IMR-90 (cell line): ENCODE measurements around the gene GAPVD1. TPM values are rescaled to one million over a fixed set of nuclear protein-coding genes. Genes with fewer than 3 reads are reported as not detected.

ENCODE experiments used
- ATAC-seq: fragments of 200-7000 bp; cut with Tn5 transposase; 2 replicates; pipeline ENCODE4 v1.9.1; 2020; ENCODE audit warnings: low read depth, mild to moderate bottlenecking, moderate library complexity
- BruUV-seq: library from RNA; stranded (reverse); fragments of 400-500 nt; replicated peaks from 2 replicates; lab custom pipeline; 2021; lab: Mats Ljungman, UMichigan
- CTCF ChIA-PET: fragments of 300-600 bp; formaldehyde crosslinking; extraction: SDS; loops from one replicate; lab custom pipeline; 2021; ENCODE audit warnings: antibody characterized with exemption; lab: Yijun Ruan, JAX
- POLR2A ChIA-PET: fragments of 300-600 bp; sonication (Branson Sonifier 250); formaldehyde crosslinking; loops from one replicate; lab custom pipeline; 2022; ENCODE audit warnings: antibody characterized with exemption; ENCODE audit not compliant: unreplicated experiment; lab: Charles Lee
- DNase-seq: peaks from one replicate; pipeline ENCODE4 v3.0.0; 2013
- H2AFZ ChIP-seq: replicated peaks from 2 replicates; pipeline ENCODE3; 2013; ENCODE audit warnings: low read length, mild to moderate bottlenecking; ENCODE audit not compliant: poor library complexity
- H2AK5ac ChIP-seq: 2 replicates; pipeline ENCODE4 v1.6.1; 2013; ENCODE audit warnings: low read depth, low read length, inconsistent platforms
- H2AK9ac ChIP-seq: replicated peaks from 2 replicates; pipeline ENCODE3; 2013; ENCODE audit warnings: mild to moderate bottlenecking, low read depth, low read length, moderate library complexity; ENCODE audit not compliant: poor library complexity
- H2BK120ac ChIP-seq: 2 replicates; pipeline ENCODE4 v1.6.1; 2013; ENCODE audit warnings: low read depth, low read length, inconsistent platforms
- H2BK15ac ChIP-seq: 3 replicates; pipeline ENCODE4 v1.6.1; 2013; ENCODE audit warnings: low read depth, low read length, inconsistent platforms
- H2BK20ac ChIP-seq: 2 replicates; pipeline ENCODE4 v1.6.1; 2013; ENCODE audit warnings: low read depth, mild to moderate bottlenecking, inconsistent platforms, low read length, moderate library complexity
- H2BK5ac ChIP-seq: 2 replicates; pipeline ENCODE4 v1.6.1; 2013; ENCODE audit warnings: mild to moderate bottlenecking, low read depth, low read length, inconsistent platforms; ENCODE audit not compliant: poor library complexity, severe bottlenecking
- H3K14ac ChIP-seq: replicated peaks from 2 replicates; pipeline ENCODE4 v1.6.1; 2013; ENCODE audit warnings: low read depth, low read length, inconsistent platforms
- H3K18ac ChIP-seq: 2 replicates; pipeline ENCODE4 v1.6.1; 2013; ENCODE audit warnings: low read depth, low read length, control low read depth
- H3K23ac ChIP-seq: 2 replicates; pipeline ENCODE4 v1.6.1; 2013; ENCODE audit warnings: low read depth, low read length, inconsistent platforms
- H3K27ac ChIP-seq: 2 replicates; pipeline ENCODE4 v1.5.1; 2013; ENCODE audit warnings: mild to moderate bottlenecking, control low read depth, low read length; ENCODE audit not compliant: insufficient read depth
- H3K27me3 ChIP-seq: 2 replicates; pipeline ENCODE4 v1.6.1; 2013; ENCODE audit warnings: low read length; ENCODE audit not compliant: control insufficient read depth, insufficient read depth
- H3K36me3 ChIP-seq: 2 replicates; pipeline ENCODE4 v1.6.1; 2013; ENCODE audit warnings: low read length, mixed read lengths; ENCODE audit not compliant: control insufficient read depth, insufficient read depth
- H3K4ac ChIP-seq: 2 replicates; pipeline ENCODE4 v1.6.1; 2013; ENCODE audit warnings: low read depth, low read length, inconsistent platforms
- H3K4me1 ChIP-seq: 2 replicates; pipeline ENCODE4 v1.6.1; 2013; ENCODE audit warnings: low read length, mixed read lengths; ENCODE audit not compliant: control insufficient read depth, insufficient read depth
- H3K4me2 ChIP-seq: 2 replicates; pipeline ENCODE4 v1.6.1; 2013; ENCODE audit warnings: low read depth, mild to moderate bottlenecking, control low read depth, low read length, moderate library complexity
- H3K4me3 ChIP-seq: 2 replicates; pipeline ENCODE4 v1.5.1; 2013; ENCODE audit warnings: low read depth, mild to moderate bottlenecking, control low read depth, low read length, moderate library complexity; ENCODE audit not compliant: insufficient read depth
- H3K56ac ChIP-seq: 2 replicates; pipeline ENCODE4 v1.6.1; 2013; ENCODE audit warnings: low read length, inconsistent platforms; ENCODE audit not compliant: insufficient read depth; ENCODE audit errors: extremely low read depth
- H3K79me1 ChIP-seq, 2 experiments: 2 replicates each; pipeline ENCODE4 v1.6.1; 2013; ENCODE audit warnings: low read length in 2 of 2, inconsistent platforms in 1 of 2, low read depth in 1 of 2
- H3K9ac ChIP-seq: 2 replicates; pipeline ENCODE4 v1.6.1; 2013; ENCODE audit warnings: low read depth, low read length, control low read depth
- H3K9me1 ChIP-seq: 2 replicates; pipeline ENCODE4 v1.6.1; 2013; ENCODE audit warnings: low read length, inconsistent platforms; ENCODE audit not compliant: insufficient read depth
- H3K9me3 ChIP-seq: 2 replicates; pipeline ENCODE4 v1.6.1; 2013; ENCODE audit warnings: low read length; ENCODE audit not compliant: control insufficient read depth, insufficient read depth
- H4K20me1 ChIP-seq: 2 replicates; pipeline ENCODE4 v1.6.1; 2013; ENCODE audit warnings: low read length, inconsistent platforms; ENCODE audit not compliant: insufficient read depth
- H4K5ac ChIP-seq: 2 replicates; pipeline ENCODE4 v1.6.1; 2013; ENCODE audit warnings: mild to moderate bottlenecking, low read depth, low read length, control low read depth
- H4K8ac ChIP-seq, 2 experiments: 2 replicates each; pipeline ENCODE4 v1.6.1; 2013; ENCODE audit warnings: low read depth in 2 of 2, low read length in 2 of 2, control low read depth in 1 of 2, inconsistent platforms in 1 of 2
- H4K91ac ChIP-seq: 2 replicates; pipeline ENCODE4 v1.6.1; 2013; ENCODE audit warnings: low read depth, low read length, inconsistent platforms; ENCODE audit not compliant: insufficient read depth
- BHLHE40 ChIP-seq: fragments of 150-350 bp; IDR thresholded peaks from 2 replicates; pipeline ENCODE4 v1.6.1; 2016; ENCODE audit warnings: mild to moderate bottlenecking, low read depth, low read length
- CEBPB ChIP-seq: IDR thresholded peaks from 2 replicates; pipeline ENCODE4 v1.6.1; 2012; ENCODE audit warnings: low read depth, low read length, improper control_type of control experiment
- CHD1 ChIP-seq: IDR thresholded peaks from 2 replicates; pipeline ENCODE4 v1.6.1; 2012; ENCODE audit warnings: low read depth, low read length, improper control_type of control experiment
- ELK1 ChIP-seq: fragments of 150-350 bp; IDR thresholded peaks from 2 replicates; pipeline ENCODE4 v1.6.1; 2016; ENCODE audit warnings: low read depth, mild to moderate bottlenecking, low read length, moderate library complexity, borderline replicate concordance
- FOS ChIP-seq: fragments of 150-350 bp; IDR thresholded peaks from 2 replicates; pipeline ENCODE4 v1.6.1; 2016; ENCODE audit warnings: low read depth, low read length
- MAFK ChIP-seq: IDR thresholded peaks from 2 replicates; pipeline ENCODE4 v1.6.1; 2012; ENCODE audit warnings: low read depth, low read length, improper control_type of control experiment
- MAZ ChIP-seq: IDR thresholded peaks from 2 replicates; pipeline ENCODE4 v1.6.1; 2012; ENCODE audit warnings: low read depth, mild to moderate bottlenecking, low read length, improper control_type of control experiment, moderate library complexity, borderline replicate concordance
- MXI1 ChIP-seq: IDR thresholded peaks from 2 replicates; pipeline ENCODE4 v1.6.1; 2012; ENCODE audit warnings: low read depth, mild to moderate bottlenecking, low read length, moderate library complexity, borderline replicate concordance
- NFE2L2 ChIP-seq: fragments of 150-350 bp; IDR thresholded peaks from 2 replicates; pipeline ENCODE4 v1.6.1; 2016; ENCODE audit warnings: low read depth, mild to moderate bottlenecking, low read length
- POLR2A ChIP-seq: IDR thresholded peaks from 2 replicates; pipeline ENCODE4 v1.6.1; 2012; ENCODE audit warnings: mild to moderate bottlenecking, low read depth, low read length
- RAD21 ChIP-seq: IDR thresholded peaks from 2 replicates; pipeline ENCODE4 v1.6.1; 2012; ENCODE audit warnings: low read length, improper control_type of control experiment
- RCOR1 ChIP-seq: IDR thresholded peaks from 2 replicates; pipeline ENCODE4 v1.6.1; 2012; ENCODE audit warnings: mild to moderate bottlenecking, low read length, improper control_type of control experiment; ENCODE audit not compliant: insufficient replicate concordance
- RFX5 ChIP-seq: IDR thresholded peaks from 2 replicates; pipeline ENCODE4 v1.8.0; 2012; ENCODE audit warnings: low read depth, mild to moderate bottlenecking, low read length, moderate library complexity
- SMC3 ChIP-seq: fragments of 150-350 bp; IDR thresholded peaks from 2 replicates; pipeline ENCODE4 v1.6.1; 2016; ENCODE audit warnings: low read depth, mild to moderate bottlenecking, antibody characterized with exemption, low read length, moderate library complexity
- WGBS, 2 experiments: methylation state at CpG; one replicate each; pipeline versions ENCODE4 v1.1.5 to v1.1.7; 2013; ENCODE audit warnings: missing lambda C conversion rate in 2 of 2; ENCODE audit not compliant: insufficient read length in 1 of 2; ENCODE audit errors: extremely low coverage in 2 of 2; 5-methylcytosine and 5-hydroxymethylcytosine counted together
- dilution Hi-C: fragments of 300-500 bp; cut with HindIII; formaldehyde crosslinking; loops from one replicate; pipeline ENCODE4 v1.14.3; 2018; ENCODE audit warnings: low sequenced_read_pairs; ENCODE audit not compliant: unreplicated experiment
- in situ Hi-C: fragments of 300-500 bp; cut with MboI; formaldehyde crosslinking; loops from 3 replicates; pipeline ENCODE4 v1.14.3; 2019; ENCODE audit warnings: low sequenced_read_pairs, inconsistent platforms, mixed read lengths
- intact Hi-C: fragments of 100-400 bp; cut with micrococcal nuclease; formaldehyde crosslinking; loops from 2 replicates; pipeline ENCODE4 v1.10.0; 2022
- polyA plus RNA-seq, 3 experiments: library from polyadenylated mRNA; depleted of rRNA; stranded (reverse); fragments of >200 nt; gene quantifications; 2 replicates each; pipeline ENCODE4 v1.2.3, GENCODE V29; 2012; ENCODE audit warnings: low replicate concordance in 1 of 3
- total RNA-seq: library from RNA; depleted of rRNA; stranded (reverse); fragments of >200 nt; gene quantifications from 2 replicates; pipeline ENCODE4 v1.2.3, GENCODE V29; 2012
- TF ChIP-seq, protein P1 (sequence below): fragments of 150-350 bp; IDR thresholded peaks from 2 replicates; pipeline ENCODE4 v1.6.1; 2017; ENCODE audit warnings: mild to moderate bottlenecking, antibody characterized with exemption, low read length, low read depth
- TF ChIP-seq, protein P2 (sequence below): conservative IDR thresholded peaks from 2 replicates; pipeline ENCODE4 v1.5.1; 2012; ENCODE audit warnings: mild to moderate bottlenecking, low read depth, low read length, improper control_type of control experiment

Gene GAPVD1
- total and polyA plus RNA-seq, 2 of the 4 experiments (the other 2 are of a cell fraction), result 13.8 to 50.9 TPM

DNA sequence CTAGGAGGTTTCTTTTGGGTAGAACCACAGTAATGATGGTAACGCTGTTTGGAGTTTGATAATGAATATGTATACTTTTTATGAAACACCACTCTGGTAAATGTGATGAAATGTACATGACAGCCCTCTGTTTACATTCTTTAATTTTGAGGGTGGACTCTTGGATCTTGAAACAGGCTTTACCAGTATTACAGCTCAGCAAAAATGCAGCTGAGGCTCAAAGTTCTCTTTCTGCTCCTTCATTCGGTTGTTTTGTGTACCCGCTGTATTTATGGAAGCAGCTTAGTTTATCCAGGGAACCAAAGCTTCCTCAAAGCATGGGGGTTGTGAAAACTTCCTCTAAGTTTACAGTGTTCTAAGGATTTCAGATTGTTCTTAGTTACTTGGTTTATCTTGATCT lies 11.1 kb downstream of the GAPVD1 start:
- Histone ChIP-seq H2BK20ac (no peak overlapping the region), H2AK5ac (no peak overlapping the region), H3K79me1 (peaks cover 14 to 65% of the 10 kb centered on the region in 2 experiments; a peak in 3 of 4 replicates), H3K9ac (no peak overlapping the region), H4K5ac (no peak overlapping the region), H2AK9ac (no peak overlapping the region), H3K4me2 (peak overlapping the region; percentile 73; the same call in 1 of the 2 replicates), H4K91ac (no peak overlapping the region), H2AFZ (no peak overlapping the region), H3K23ac (no peak overlapping the region; the same call in 1 of the 2 replicates), H3K9me3 (no peaks in the 10 kb centered on the region), H3K9me1 (peaks cover 4% of the 10 kb centered on the region), H3K14ac (no peak overlapping the region), H3K56ac (no peak overlapping the region), H2BK5ac (peak overlapping the region; percentile 44), H3K4me3 (no peak overlapping the region), H4K20me1 (peaks cover 46% of the 10 kb centered on the region), H3K27ac (0 out of 2 replicates have a peak overlapping the region, but pooled peaks have one; percentile 6), H3K18ac (peak overlapping the region; percentile 24; the same call in 1 of the 2 replicates), H3K4me1 (peaks cover 7% of the 10 kb centered on the region), H3K27me3 (no peaks in the 10 kb centered on the region), H3K36me3 (no peaks in the 10 kb centered on the region), H2BK120ac (no peak overlapping the region), H2BK15ac (no peak overlapping the region), H3K4ac (no peak overlapping the region), H4K8ac (no peak overlapping the region; a peak in 1 of 4 replicates)
- no CpG with 5 or more reads among the region's 3 CpGs for WGBS, 2 experiments
- BruUV-seq, result no TSS peak
- peak; percentile 82 for ATAC-seq
- TF ChIP-seq MXI1 (no peak), CHD1 (no peak), SMC3 (no peak), ELK1 (no peak), CEBPB (peak; percentile 23; the same call in 1 of the 2 replicates), BHLHE40 (no peak), POLR2A (no peak), FOS (no peak), MAZ (no peak), NFE2L2 (no peak), RAD21 (no peak), RFX5 (no peak), MAFK (peak; percentile 38; the same call in 1 of the 2 replicates), RCOR1 (no peak)
- TF ChIP-seq, protein P1, sequence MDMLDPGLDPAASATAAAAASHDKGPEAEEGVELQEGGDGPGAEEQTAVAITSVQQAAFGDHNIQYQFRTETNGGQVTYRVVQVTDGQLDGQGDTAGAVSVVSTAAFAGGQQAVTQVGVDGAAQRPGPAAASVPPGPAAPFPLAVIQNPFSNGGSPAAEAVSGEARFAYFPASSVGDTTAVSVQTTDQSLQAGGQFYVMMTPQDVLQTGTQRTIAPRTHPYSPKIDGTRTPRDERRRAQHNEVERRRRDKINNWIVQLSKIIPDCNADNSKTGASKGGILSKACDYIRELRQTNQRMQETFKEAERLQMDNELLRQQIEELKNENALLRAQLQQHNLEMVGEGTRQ, result no peak
- TF ChIP-seq, protein P2, sequence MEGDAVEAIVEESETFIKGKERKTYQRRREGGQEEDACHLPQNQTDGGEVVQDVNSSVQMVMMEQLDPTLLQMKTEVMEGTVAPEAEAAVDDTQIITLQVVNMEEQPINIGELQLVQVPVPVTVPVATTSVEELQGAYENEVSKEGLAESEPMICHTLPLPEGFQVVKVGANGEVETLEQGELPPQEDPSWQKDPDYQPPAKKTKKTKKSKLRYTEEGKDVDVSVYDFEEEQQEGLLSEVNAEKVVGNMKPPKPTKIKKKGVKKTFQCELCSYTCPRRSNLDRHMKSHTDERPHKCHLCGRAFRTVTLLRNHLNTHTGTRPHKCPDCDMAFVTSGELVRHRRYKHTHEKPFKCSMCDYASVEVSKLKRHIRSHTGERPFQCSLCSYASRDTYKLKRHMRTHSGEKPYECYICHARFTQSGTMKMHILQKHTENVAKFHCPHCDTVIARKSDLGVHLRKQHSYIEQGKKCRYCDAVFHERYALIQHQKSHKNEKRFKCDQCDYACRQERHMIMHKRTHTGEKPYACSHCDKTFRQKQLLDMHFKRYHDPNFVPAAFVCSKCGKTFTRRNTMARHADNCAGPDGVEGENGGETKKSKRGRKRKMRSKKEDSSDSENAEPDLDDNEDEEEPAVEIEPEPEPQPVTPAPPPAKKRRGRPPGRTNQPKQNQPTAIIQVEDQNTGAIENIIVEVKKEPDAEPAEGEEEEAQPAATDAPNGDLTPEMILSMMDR, result no peak
- POLR2A ChIA-PET, result interaction anchor here (0.9 kb wide), 1 partner anchor 31 kb away, joined by 3 read pairs; the partner anchor contains the start of gene HSPA5
- CTCF ChIA-PET, result no interaction called here
- DNase-seq, result peak; percentile 61
- dilution Hi-C loops (no loop called here), in situ Hi-C loops (no loop called here), intact Hi-C loops (no loop called here)
